Stimulated activated CD4-positive, alpha-beta T cell treated with anti-CD3 and anti-CD28 coated beads, Interleukin-15, amount 100 ng/mL, for 48 hours (primary cell): ENCODE measurements around the gene PLXNA1.

Experiments used
- DNase-seq, 2 donors: peaks; one replicate each; pipeline ENCODE4 v3.0.0-alpha.2; 2020; ENCODE audit warnings: low read depth in 2 of 2

PLXNA1 gene

GRCh38 chr3:127018306-127018828, 35.5 kb downstream of the PLXNA1 start:
- no peak for DNase-seq

- no peak for DNase-seq
Measured at GRCh38 chr3:127019449-127019848, 36.5 kb downstream of the PLXNA1 start.

GRCh38 chr3:127020543-127020942, 37.6 kb downstream of the PLXNA1 start:
- no peak for DNase-seq

GRCh38 chr3:127022849-127023248, 39.9 kb downstream of the PLXNA1 start:
- no peak for DNase-seq

- no peak for DNase-seq
Measured at GRCh38 chr3:127025456-127025855, 42.5 kb downstream of the PLXNA1 start.

- no peak for DNase-seq
Measured at GRCh38 chr3:127026036-127026435, 43.1 kb downstream of the PLXNA1 start.

GRCh38 chr3:127026661-127027060, 43.7 kb downstream of the PLXNA1 start:
- DNase-seq = no peak

- no peak for DNase-seq
Measured at GRCh38 chr3:127027061-127027735, 44.3 kb downstream of the PLXNA1 start.

- no peak for DNase-seq
Measured at GRCh38 chr3:127027811-127028548, 45.1 kb downstream of the PLXNA1 start.

- DNase-seq = no peak
Measured at GRCh38 chr3:127028781-127029657, 46.1 kb downstream of the PLXNA1 start.

- DNase-seq = no peak
Measured at GRCh38 chr3:127029658-127030507, 47.0 kb downstream of the PLXNA1 start.

GRCh38 chr3:127030508-127031412, 47.8 kb downstream of the PLXNA1 start:
- no peak for DNase-seq

GRCh38 chr3:127031413-127031810, 48.5 kb downstream of the PLXNA1 start:
- no peak for DNase-seq

GRCh38 chr3:127031845-127032244, 48.9 kb downstream of the PLXNA1 start:
- no peak for DNase-seq

GRCh38 chr3:127032296-127032990, 49.5 kb downstream of the PLXNA1 start:
- no peak for DNase-seq
